Tibial artery (tissue), 4 donors: ENCODE measurements around the gene ABCG8.
A peak's percentile ranks its signal among the peaks of the same experiment; 100 is the strongest.

Source experiments
- DNase-seq, 2 donors: peaks; one replicate each; pipeline ENCODE4 v3.0.0-alpha.2; 2019
- H3K27ac ChIP-seq, 2 donors: fragments of 200-600 bp; sonication (generic) in 1 of 2; 1 replicate in 1 of 2; 2 replicates in 1 of 2; pipeline ENCODE4 v1.5.1; 2018 to 2019; ENCODE audit warnings: mild to moderate bottlenecking in 1 of 2
- H3K27me3 ChIP-seq, 2 donors: fragments of 200-600 bp; sonication (generic) in 1 of 2; one replicate each; pipeline versions ENCODE4 v1.5.1 to v1.6.0; 2016 to 2019
- H3K36me3 ChIP-seq, 3 donors: fragments of 200-600 bp; sonication (generic) in 2 of 3; one replicate each; pipeline ENCODE4 v1.5.1; 2016 to 2019; ENCODE audit warnings: mild to moderate bottlenecking in 2 of 3
- H3K4me1 ChIP-seq, 4 donors: fragments of 200-600 bp; sonication (generic) in 2 of 4; 1 replicate in 3 of 4; 2 replicates in 1 of 4; pipeline ENCODE4 v1.5.1; 2016 to 2019
- H3K4me3 ChIP-seq, 2 donors: fragments of 200-600 bp; sonication (generic) in 1 of 2; 1 replicate in 1 of 2; 2 replicates in 1 of 2; pipeline ENCODE4 v1.5.1; 2018 to 2019; ENCODE audit warnings: mild to moderate bottlenecking in 2 of 2
- H3K9me3 ChIP-seq, 3 donors: fragments of 200-600 bp; sonication (generic) in 1 of 3; one replicate each; pipeline ENCODE4 v1.5.1; 2016 to 2019
- intact Hi-C: fragments of 100-400 bp; cut with DNase I; formaldehyde crosslinking; loops from one replicate; pipeline ENCODE4 v1.15.0; 2023; ENCODE audit warnings: low total_unique reads
- TF ChIP-seq, protein P1 (sequence below), 2 experiments: fragments of 200-600 bp in 1 of 2; fragments of 450-650 bp in 1 of 2; IDR thresholded peaks; one replicate each; pipeline ENCODE4 v1.5.1; 2017 to 2019; ENCODE audit warnings: antibody characterized with exemption in 2 of 2, mild to moderate bottlenecking in 1 of 2, moderate library complexity in 1 of 2

ABCG8 gene

DNA sequence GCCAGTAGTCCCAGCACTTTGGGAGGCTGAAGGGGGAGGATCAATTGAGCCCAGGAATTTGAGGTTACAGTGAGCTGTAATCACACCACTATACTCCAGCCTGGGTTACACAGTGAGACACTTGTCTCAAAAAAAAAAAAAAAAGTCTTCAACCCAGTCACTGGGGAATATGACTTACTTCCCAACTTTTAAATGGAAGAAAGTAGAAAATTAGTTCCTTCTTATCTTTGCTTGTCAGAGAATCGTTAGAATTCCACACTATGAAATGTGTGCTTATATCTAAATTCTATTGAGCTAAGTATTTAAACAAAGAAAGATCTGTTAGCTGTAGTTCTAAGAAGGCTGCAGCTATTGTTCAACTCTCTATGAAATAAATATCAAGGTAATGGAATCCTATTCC, 42.6 kb upstream of the ABCG8 start:
- Histone ChIP-seq H3K4me1 (peaks cover 0 to 2% (median under 1%) of the 10 kb centered on the region in 4 donors), H3K27ac (no peak overlapping the region), H3K4me3 (no peak overlapping the region), H3K27me3 (no peaks in the 10 kb centered on the region), H3K9me3 (no peaks in the 10 kb centered on the region), H3K36me3 (peaks cover 7 to 41% (median 24%) of the 10 kb centered on the region in 3 donors)
- no peak for DNase-seq
- intact Hi-C loops, result no loop called here
- TF ChIP-seq, protein P1, sequence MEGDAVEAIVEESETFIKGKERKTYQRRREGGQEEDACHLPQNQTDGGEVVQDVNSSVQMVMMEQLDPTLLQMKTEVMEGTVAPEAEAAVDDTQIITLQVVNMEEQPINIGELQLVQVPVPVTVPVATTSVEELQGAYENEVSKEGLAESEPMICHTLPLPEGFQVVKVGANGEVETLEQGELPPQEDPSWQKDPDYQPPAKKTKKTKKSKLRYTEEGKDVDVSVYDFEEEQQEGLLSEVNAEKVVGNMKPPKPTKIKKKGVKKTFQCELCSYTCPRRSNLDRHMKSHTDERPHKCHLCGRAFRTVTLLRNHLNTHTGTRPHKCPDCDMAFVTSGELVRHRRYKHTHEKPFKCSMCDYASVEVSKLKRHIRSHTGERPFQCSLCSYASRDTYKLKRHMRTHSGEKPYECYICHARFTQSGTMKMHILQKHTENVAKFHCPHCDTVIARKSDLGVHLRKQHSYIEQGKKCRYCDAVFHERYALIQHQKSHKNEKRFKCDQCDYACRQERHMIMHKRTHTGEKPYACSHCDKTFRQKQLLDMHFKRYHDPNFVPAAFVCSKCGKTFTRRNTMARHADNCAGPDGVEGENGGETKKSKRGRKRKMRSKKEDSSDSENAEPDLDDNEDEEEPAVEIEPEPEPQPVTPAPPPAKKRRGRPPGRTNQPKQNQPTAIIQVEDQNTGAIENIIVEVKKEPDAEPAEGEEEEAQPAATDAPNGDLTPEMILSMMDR (IDR thresholded peaks at IDR 0.05), result no peak

DNA sequence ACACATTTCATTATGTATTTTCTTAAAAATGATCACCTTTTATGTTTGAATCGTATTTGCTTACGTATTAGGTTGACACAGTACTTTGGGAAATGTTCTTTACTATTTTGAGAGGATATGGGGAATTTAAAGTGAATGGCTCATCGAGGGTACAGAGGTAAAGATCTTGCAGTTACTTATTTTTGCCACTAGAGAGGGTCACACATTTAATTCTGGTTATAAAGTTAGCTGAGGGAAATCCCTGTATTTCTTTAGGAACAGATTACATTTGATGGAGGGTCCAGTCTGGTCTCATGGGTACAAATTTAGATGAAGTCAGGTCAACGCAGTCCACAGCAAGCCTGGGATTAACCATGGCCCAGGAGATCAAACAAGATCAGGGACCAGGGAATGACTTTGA, 40.5 kb upstream of the ABCG8 start:
- intact Hi-C loops, result no loop called here
- H3K27me3 ChIP-seq, result no peaks in the 10 kb centered on the region
- peaks cover 15 to 35% (median 17%) of the 10 kb centered on the region in 3 donors for H3K36me3 ChIP-seq
- no peaks in the 10 kb centered on the region for H3K9me3 ChIP-seq
- H3K4me3 ChIP-seq, result no peak overlapping the region
- DNase-seq, result no peak
- TF ChIP-seq, protein P1 (IDR thresholded peaks at IDR 0.05), result peak in 1 of 2 experiments; percentile 5
- H3K4me1 ChIP-seq, result no peaks in the 10 kb centered on the region
- no peak overlapping the region for H3K27ac ChIP-seq

DNA sequence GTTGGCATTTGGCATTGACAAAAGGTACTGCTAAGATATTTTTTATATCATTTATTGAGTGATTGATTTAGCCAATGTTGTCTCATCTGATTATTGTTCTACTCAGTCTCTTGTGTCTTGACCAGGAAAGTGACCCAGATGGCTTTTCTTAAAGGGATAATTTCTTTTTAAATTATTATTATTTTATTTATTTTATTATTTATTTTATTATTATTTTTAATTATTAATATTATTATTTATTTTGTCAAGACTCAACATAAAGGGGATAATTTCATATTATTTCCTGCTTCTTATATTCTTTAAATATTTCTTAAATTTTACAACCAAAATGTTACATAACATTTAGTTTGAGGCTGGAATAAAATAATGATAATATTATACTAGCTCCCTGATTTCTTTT, 37.9 kb upstream of the ABCG8 start:
- Histone ChIP-seq H3K4me3 (no peak overlapping the region), H3K36me3 (peaks cover 8 to 42% (median 13%) of the 10 kb centered on the region in 3 donors), H3K9me3 (no peaks in the 10 kb centered on the region), H3K27me3 (no peaks in the 10 kb centered on the region), H3K4me1 (no peaks in the 10 kb centered on the region), H3K27ac (no peak overlapping the region)
- no peak for DNase-seq
- TF ChIP-seq, protein P1 (IDR thresholded peaks at IDR 0.05), result no peak
- intact Hi-C loops, result no loop called here

DNA sequence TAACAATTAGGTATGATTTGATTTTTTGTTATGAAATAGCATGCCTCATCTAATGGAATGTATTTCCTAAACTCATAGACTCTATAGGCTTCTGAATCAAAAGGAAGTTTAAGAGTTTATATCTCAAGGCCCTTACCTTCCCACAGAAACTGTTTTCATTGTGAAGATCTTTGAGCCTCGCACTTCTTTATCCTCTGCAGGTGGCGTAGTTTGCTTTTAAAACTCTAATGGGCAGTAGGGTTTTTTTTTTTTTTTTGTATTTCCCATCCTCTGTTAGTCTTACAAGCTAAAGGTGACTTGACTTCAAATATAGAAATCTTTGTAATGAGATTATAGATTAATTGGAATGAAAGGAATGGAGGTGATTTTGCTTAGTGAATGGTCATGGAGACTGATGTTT, 36.6 kb upstream of the ABCG8 start:
- TF ChIP-seq, protein P1 (IDR thresholded peaks at IDR 0.05), result no peak

DNA sequence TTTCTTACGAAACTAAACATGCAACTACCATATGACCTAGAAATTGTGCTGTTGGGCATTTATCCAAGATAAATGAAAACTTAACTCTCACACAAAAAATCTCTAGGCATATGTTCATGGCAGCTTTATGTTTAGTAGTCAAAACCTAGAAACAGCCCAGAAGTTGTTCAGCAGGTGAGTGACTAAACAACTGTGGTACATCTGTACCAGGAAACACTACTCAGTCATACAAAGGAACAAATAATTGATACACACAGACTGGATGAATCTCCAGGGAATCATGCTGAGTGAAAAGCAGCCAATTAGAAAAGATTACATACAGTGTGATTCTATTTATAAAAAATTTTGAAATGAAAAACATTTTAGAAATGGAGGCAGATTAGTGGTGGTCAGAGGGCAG, 35.7 kb upstream of the ABCG8 start:
- no peak overlapping the region for H3K4me3 ChIP-seq
- peaks cover 6 to 50% (median 28%) of the 10 kb centered on the region in 3 donors for H3K36me3 ChIP-seq
- no peak for DNase-seq
- TF ChIP-seq, protein P1 (IDR thresholded peaks at IDR 0.05), result no peak
- H3K9me3 ChIP-seq, result no peaks in the 10 kb centered on the region
- H3K27ac ChIP-seq, result no peak overlapping the region
- intact Hi-C loops, result no loop called here
- no peaks in the 10 kb centered on the region for H3K27me3 ChIP-seq
- H3K4me1 ChIP-seq, result no peaks in the 10 kb centered on the region

More for the DNA sequence above, 36.6 kb upstream of the ABCG8 start:
- Histone ChIP-seq H3K27me3 (no peaks in the 10 kb centered on the region), H3K4me3 (no peak overlapping the region), H3K9me3 (no peaks in the 10 kb centered on the region), H3K4me1 (no peaks in the 10 kb centered on the region), H3K36me3 (peaks cover 9 to 43% (median 20%) of the 10 kb centered on the region in 3 donors), H3K27ac (no peak overlapping the region)
- no peak for DNase-seq
- intact Hi-C loops, result no loop called here

DNA sequence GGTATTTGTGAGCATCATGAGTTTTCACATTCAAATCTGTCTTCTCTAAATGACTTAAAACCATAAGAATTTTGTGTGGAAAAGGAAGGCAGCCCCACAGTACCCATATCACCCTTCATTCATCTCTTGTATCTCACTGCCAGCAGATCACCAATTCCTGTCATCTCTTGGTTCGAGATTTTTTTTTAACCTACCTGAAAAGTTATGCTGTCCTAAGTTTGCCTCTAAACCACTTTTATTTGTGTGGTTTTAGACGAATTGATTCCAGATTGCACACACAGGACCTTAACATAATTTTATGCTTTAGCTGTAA, 32.1 kb upstream of the ABCG8 start:
- intact Hi-C loops, result no loop called here
- no peak overlapping the region for H3K4me3 ChIP-seq
- no peak for DNase-seq
- H3K27ac ChIP-seq, result no peak overlapping the region
- no peaks in the 10 kb centered on the region for H3K4me1 ChIP-seq
- TF ChIP-seq, protein P1 (IDR thresholded peaks at IDR 0.05), result no peak
- H3K36me3 ChIP-seq, result peaks cover 26 to 75% (median 38%) of the 10 kb centered on the region in 3 donors
- H3K9me3 ChIP-seq, result no peaks in the 10 kb centered on the region
- H3K27me3 ChIP-seq, result no peaks in the 10 kb centered on the region
